ENCODE measurements around the gene ANKRD39. TPM values are rescaled to one million over a fixed set of nuclear protein-coding genes. Genes with fewer than 3 reads are reported as not detected.
A peak's percentile ranks its signal among the peaks of the same experiment; 100 is the strongest.

The ANKRD39 gene
- total RNA-seq, 1 donor from 2014 or later: 5.6 TPM

DNA sequence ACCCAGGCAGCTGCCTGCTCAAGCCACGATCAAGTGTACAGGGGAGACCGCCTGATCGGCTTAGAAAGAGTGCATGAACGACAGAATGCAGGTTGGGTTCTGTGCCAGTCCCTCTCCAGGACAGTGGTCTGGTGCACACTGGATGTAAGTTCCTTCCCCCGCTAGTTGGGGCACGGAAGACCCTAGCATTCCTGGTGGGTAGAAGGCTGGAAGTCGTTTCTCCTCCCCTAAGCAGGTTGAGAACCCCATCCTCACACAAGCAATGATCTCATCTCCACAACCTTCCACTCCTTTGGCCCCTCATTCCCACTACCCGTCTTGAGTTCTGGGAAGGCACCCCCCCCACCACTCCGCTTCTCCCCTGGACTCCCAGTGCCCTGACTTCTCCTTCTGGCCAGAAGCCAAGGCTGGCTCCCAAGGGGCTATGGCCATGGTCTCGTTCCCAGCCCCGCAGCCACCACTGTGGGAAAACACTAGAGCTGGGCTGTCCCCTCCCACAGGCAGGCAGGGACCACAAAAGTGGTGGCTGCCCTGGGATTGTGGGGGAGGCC lies 1.4 kb upstream of the ANKRD39 start:
- DNase-seq (ENCODE audit: low read depth in 2 of 2): no peak

GRCh38 chr2:96856776-96857666 lies 795 bp downstream of the ANKRD39 start:
- DNase-seq (ENCODE audit: low read depth in 2 of 2): peak in 1 of 2 donors; percentile 32

DNA sequence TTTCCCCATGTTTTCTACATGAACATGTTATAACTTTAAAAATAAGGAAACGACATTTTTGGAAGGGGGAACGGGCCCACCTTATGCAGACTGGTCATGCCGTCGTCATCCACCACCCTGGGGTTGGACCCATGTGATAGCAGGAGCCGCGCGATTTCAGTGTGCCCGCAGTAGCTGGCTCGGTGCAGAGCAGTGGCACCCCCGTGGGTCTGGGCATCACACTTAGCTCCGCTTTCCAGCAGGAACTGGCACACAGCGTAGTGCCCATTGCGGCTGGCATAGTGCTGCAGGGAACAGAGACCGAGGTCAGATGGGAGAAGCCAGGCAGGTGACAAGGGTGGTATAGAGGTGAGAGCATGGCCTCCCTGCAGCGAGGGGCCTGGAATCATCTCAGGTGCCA lies 4.5 kb downstream of the ANKRD39 start:
- no peak for DNase-seq (ENCODE audit: low read depth in 2 of 2)

DNA sequence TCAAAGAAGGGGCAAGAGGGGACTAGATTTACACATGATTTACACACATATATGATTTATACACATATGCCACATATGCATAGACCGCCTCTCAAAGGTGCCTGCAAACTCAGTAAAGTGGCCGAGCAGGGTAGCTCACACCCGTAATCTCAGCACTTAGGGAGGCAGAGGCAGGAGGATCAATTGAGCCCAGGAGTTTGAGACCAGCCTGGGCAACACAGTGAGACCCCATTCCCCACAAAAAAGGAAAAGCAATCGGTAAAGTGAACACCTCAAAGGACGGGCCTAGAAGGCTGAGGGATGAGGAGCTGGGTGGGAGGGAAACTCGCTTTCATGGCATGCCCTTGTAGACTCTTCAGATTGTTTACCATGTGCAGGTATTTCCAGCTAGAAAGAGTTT lies 5.1 kb downstream of the ANKRD39 start:
- no peak for DNase-seq (ENCODE audit: low read depth in 2 of 2)

DNA sequence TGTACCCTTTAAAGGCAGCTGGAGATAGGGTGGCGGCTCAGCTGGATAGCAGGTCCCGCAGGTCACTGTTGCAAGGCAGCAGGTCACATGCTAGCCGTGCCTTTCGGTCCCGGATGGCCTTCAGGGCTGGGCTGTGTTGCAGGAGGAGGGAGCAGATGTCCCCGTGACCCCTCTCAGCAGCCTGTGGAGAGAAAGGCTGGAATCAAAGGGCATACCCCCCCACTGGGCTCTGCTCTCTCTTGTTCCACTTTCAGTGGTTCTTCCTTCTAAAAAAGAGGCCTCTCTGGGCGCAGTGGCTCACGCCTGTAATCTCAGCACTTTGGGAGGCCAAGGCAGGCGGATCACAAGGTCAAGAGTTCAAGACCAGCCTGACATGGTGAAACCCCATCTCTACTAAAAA lies 9.6 kb downstream of the ANKRD39 start:
- no peak for DNase-seq (ENCODE audit: low read depth in 2 of 2)

- no peak for DNase-seq (ENCODE audit: low read depth in 2 of 2)
These were observed 10.2 kb downstream of the ANKRD39 start for GRCh38 chr2:96847586-96847985.

DNA sequence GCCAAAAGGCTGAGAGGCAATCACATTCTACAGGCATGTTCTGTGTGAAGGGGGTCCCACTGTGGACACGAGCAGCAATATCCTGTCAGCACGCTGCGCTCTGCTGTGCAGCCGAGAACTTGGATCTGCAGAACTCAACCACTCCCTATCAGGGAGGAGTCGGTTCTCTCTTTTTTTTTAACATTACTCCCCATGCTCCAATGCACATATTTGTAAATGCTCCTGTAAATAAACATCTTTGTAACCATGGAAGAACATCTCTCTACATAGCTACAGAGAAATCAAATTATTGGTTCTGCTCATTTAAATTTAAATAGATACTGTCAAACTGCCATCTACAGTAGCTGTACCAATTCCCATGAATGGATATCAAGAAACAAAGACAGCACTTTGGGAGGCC lies 11.0 kb downstream of the ANKRD39 start:
- no peak for DNase-seq (ENCODE audit: low read depth in 2 of 2)

- DNase-seq (ENCODE audit: low read depth in 2 of 2): no peak
These were observed 13.4 kb downstream of the ANKRD39 start for GRCh38 chr2:96844405-96844808.

- DNase-seq (ENCODE audit: low read depth in 2 of 2): no peak
These were observed 14.1 kb downstream of the ANKRD39 start, which contains the start of gene ANKRD23 for GRCh38 chr2:96843538-96844268. Gene ANKRD23, minus strand, starts transcription at chr2:96844021. Its CDS starts 29 bp downstream, at chr2:96843992.

GRCh38 chr2:96842600-96842999 lies 15.2 kb downstream of the ANKRD39 start:
- DNase-seq (ENCODE audit: low read depth in 2 of 2): no peak

GRCh38 chr2:96841701-96842495 lies 15.9 kb downstream of the ANKRD39 start:
- no peak for DNase-seq (ENCODE audit: low read depth in 2 of 2)

DNA sequence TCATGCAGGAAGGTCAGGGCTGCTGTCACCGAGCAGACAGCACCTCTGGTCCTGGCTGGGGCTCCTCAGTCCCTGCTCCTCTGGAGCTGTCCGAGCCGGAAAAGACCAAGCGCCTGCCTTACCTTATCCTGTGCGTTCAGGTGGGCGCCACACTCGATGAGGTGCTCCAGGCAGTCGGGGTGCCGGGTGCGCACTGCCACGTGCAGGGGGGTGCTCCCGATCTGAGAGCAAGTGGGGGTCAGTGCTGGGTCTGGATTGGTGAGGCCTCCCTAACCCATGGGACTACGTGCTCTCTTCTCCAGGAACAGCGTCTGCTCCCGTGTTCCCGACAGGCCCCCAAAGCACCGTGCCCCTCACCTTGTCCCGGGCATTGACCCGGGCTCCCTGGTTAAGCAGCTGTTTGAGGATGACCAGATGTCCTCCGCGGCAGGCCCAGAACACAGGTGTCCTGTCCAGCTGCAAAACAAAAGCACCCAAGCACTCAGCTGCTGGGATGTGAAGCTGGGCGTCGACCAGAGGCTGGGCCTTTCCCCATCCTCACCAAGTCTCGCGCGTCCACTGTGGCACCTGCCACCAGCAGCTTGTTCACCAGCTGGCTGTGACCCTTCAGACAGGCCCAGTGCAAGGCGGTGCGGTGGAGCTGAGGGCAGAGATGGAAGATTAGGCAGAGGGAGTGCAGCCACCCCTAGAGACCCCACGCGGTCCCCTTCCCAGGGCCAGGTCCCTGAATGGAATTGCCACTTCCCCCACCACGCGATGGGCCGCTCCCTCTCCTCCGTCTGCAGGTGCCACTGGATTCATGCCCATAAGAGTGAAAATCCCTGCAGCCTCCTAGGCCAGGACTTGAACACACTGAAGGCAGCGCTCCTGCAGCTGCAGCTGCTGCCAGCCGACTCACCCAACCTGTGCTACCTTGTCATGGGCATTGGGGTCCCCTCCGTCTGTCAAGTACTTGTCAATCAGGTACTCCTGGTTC lies 17.7 kb downstream of the ANKRD39 start:
- no peak for DNase-seq (ENCODE audit: low read depth in 2 of 2)

GRCh38 chr2:96839293-96839874 lies 18.4 kb downstream of the ANKRD39 start:
- no peak for DNase-seq (ENCODE audit: low read depth in 2 of 2)

- no peak for DNase-seq (ENCODE audit: low read depth in 2 of 2)
These were observed 19.2 kb downstream of the ANKRD39 start for GRCh38 chr2:96838345-96839292.

DNA sequence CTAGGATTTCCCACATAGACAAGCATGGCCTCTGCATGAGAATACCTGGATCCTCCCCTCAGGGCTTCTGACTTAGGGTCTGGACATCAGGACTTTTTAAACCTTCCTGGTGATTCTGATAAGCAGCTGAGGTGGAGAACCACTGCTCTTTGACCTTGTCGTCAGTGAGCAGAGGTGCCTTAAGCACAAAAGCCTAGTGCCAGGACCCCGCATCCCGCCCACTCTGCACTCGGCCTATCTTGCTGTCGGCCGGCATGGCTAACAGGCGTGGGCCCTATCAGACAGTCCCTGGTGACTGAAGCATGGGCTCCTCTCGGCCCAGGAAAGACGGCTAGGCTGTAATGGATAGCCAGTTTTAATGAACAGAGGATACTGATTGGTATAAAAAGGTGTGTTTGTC lies 20.2 kb downstream of the ANKRD39 start:
- DNase-seq (ENCODE audit: low read depth in 2 of 2): no peak

DNA sequence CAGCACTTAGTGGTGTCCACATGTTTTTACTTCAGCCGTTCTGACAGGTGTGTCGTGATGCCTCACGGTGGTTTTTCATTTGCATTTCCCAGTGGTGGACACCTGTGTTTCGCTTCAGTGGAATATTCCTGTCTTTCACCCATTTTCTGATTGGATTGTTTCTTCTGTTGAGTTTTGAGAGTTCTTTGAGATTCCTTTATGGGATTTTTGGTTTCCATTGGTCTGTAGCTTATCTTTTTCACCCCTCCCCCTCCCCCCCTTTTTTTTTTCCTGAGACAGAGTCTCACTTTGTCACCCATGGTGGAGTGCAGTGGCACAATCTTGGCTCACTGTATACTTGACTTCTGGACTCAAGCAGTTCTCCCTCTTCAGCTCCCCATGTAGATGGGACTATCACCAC lies 22.0 kb downstream of the ANKRD39 start:
- no peak for DNase-seq (ENCODE audit: low read depth in 2 of 2)

- no peak for DNase-seq (ENCODE audit: low read depth in 2 of 2)
These were observed 24.9 kb downstream of the ANKRD39 start for GRCh38 chr2:96832754-96833507.

DNA sequence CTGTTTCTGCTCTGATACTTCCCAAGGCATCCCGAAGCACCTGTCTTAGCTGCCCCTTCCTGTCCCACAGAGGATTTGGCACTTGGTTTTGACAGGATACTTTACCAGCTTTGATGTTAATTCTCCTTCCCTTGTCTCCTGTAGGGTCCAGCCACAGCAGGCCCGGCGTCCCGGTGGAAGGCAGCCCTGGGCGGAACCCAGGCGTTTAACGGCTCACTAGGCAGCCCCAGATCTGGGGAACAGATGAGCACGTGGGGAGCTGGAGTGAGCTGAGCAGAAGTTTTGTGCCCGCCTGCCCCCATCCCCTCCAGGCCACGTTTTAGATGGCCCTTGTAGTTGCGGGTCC lies 25.4 kb downstream of the ANKRD39 start:
- DNase-seq (ENCODE audit: low read depth in 2 of 2): no peak
